ENCODE data around the gene CENPQ.

- TF ChIP-seq SRF (IDR thresholded peaks at IDR 0.05; ENCODE audit: low read depth): no peak
- no peak for TF ChIP-seq JUND (IDR thresholded peaks at IDR 0.05)
- no peak for TF ChIP-seq POLR2A (IDR thresholded peaks at IDR 0.05; ENCODE audit: borderline replicate concordance, extremely low read depth, insufficient read depth, insufficient read length)
- TF ChIP-seq CTCF (IDR thresholded peaks at IDR 0.05 in 2 of 3, conservative IDR thresholded peaks at IDR 0.05 in 1 of 3; ENCODE audit: borderline replicate concordance in 1 of 3, insufficient read depth in 1 of 3, low read depth in 2 of 3, low read length in 2 of 3): no peak
- TF ChIP-seq POLR2AphosphoS5 (IDR thresholded peaks at IDR 0.05; ENCODE audit: low read depth, low read length): no peak
- no peak for TF ChIP-seq SIN3A (IDR thresholded peaks at IDR 0.05; ENCODE audit: low read depth)
- no peak for TF ChIP-seq RAD21 (IDR thresholded peaks at IDR 0.05; ENCODE audit: low read depth)
- no peak for TF ChIP-seq SP1 (IDR thresholded peaks at IDR 0.05; ENCODE audit: low read depth)
- TF ChIP-seq REST (IDR thresholded peaks at IDR 0.05; ENCODE audit: low read depth): no peak
- no peak for TF ChIP-seq YY1 (IDR thresholded peaks at IDR 0.05; ENCODE audit: extremely low read depth, insufficient replicate concordance, low read depth, low read length)
- no peak for TF ChIP-seq EZH2 (IDR thresholded peaks at IDR 0.05)
- no peak for TF ChIP-seq CEBPB (IDR thresholded peaks at IDR 0.05; ENCODE audit: low read depth)
- no peak for TF ChIP-seq ELF1 (IDR thresholded peaks at IDR 0.05; ENCODE audit: borderline replicate concordance, low read depth)
Observed at GRCh38 chr6:49499126-49499525, 36.0 kb downstream of the CENPQ start.
